GM12891 (cell line): ENCODE results near the gene COL6A6.

ENCODE experiments used
- PAX5 ChIP-seq: IDR thresholded peaks from 2 replicates; pipeline ENCODE4 v1.6.1; 2011; ENCODE audit warnings: low read length, moderate library complexity, mild to moderate bottlenecking; ENCODE audit not compliant: insufficient read depth, severe bottlenecking
- POLR2A ChIP-seq: IDR thresholded peaks from 2 replicates; pipeline ENCODE4 v1.6.1; 2011; ENCODE audit warnings: low read depth, low read length, control low read depth
- POLR2AphosphoS5 ChIP-seq: IDR thresholded peaks from 2 replicates; pipeline ENCODE4 v1.6.1; 2011; ENCODE audit warnings: low read depth, low read length, control low read depth
- SPI1 ChIP-seq: IDR thresholded peaks from 2 replicates; pipeline ENCODE4 v1.6.1; 2011; ENCODE audit warnings: low read depth, low read length, control low read depth
- TAF1 ChIP-seq: IDR thresholded peaks from 2 replicates; pipeline ENCODE4 v1.6.1; 2011; ENCODE audit warnings: low read depth, low read length, control low read depth

DNA sequence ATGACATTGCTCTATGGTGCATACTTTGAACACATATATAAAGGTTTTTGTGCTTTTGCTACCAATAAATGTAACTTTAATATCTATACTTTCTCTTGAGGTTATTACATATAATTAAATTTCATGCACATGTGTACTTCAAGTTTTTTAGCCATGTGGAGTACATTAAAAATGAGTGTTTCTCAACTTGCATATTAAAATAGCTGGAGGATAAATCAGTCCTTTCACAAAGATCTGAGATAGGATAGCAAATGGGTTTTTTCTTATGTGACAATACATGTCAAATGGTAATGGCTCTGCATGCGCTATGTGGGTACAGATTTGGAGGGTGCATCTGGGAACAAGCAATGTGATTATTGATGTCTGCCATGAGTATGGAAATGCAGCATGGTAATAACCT is 48.7 kb upstream of the COL6A6 start:
- no peak for TF ChIP-seq POLR2A
- no peak for TF ChIP-seq POLR2AphosphoS5
- no peak for TF ChIP-seq TAF1
- TF ChIP-seq PAX5, result no peak
- TF ChIP-seq SPI1, result no peak
